Measurements from ENCODE around the gene NOP9. TPM values are rescaled to one million over a fixed set of nuclear protein-coding genes. Genes with fewer than 3 reads are reported as not detected.

NOP9 gene
- total and polyA plus RNA-seq, 9 of the 15 experiments (the other 6 are each of a cell fraction or from before 2014, with no cell fraction given) = 1.0 to 27.9 (median 15.1) TPM

DNA sequence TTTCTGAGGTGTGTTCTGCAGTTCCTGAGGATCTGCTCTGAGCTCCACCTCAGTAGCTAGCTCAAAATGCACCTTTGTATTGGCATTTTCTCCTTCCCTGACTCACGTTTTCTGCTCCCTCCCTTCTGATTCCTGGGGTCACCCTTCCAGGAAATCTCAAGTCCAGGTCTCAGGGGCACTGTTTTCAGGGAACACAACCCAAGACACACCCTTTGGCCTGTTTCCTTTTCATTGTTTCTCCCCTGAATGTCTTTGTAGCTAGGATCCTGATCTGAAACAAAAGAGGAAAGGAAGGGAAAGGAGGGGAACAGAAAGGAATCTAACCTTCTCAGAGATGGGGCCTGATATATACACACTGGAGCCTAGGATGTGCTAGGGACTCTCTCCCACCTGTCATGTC lies 47.5 kb downstream of the NOP9 start (continued):
- no peak for TF ChIP-seq SRF (CRISPR knock-in tag; IDR thresholded peaks at IDR 0.05)
- no peak for TF ChIP-seq ZNF75A (CRISPR knock-in tag; IDR thresholded peaks at IDR 0.05)
- no peak for TF ChIP-seq CBX3 (IDR thresholded peaks at IDR 0.05; ENCODE audit: borderline replicate concordance in 1 of 2, low read length in 2 of 2)
- no peak for TF ChIP-seq KDM5B (IDR thresholded peaks at IDR 0.05; ENCODE audit: insufficient replicate concordance, low read depth, low read length)
- no peak for TF ChIP-seq ZNF224 (CRISPR knock-in tag; IDR thresholded peaks at IDR 0.05)

DNA sequence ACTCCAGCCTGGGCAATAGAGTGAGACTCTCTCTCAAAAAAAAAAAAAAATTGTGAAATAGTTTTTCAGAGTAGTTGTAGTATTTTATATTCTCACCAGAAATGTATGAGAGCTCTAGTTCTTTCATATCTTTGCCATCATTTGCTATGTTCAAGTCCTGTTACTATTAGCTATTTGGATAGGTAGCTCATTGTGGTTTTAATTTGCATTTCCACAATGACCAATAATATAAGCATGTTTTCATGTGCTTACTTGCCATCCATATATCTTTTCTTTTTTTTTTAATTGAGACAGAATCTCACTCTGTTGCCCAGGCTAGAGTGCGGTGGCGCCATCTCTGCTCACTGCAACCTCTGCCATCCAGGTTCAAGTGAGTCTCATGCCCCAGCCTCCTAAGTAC lies 48.5 kb downstream of the NOP9 start:
- POLR2A ChIA-PET = interaction anchor here (0.8 kb wide), 1 partner anchor 10 kb away, joined by 4 read pairs; no protein-coding TSS in a partner anchor

More for the DNA sequence above, 48.5 kb downstream of the NOP9 start:
- FAIRE-seq = no peak
- in situ Hi-C loops (cut with MboI) = loop anchor here (25.0 kb wide), 1 partner anchor 339 kb away; no protein-coding TSS in a partner anchor
- Histone ChIP-seq H2AFZ (ENCODE audit: low read depth, low read length) (no peak overlapping the region), H4K20me1 (replicated peaks; ENCODE audit: control insufficient read depth, insufficient read depth, low read length) (no peaks in the 10 kb centered on the region), H3K36me3 (ENCODE audit: control insufficient read depth, insufficient read depth, low read length) (no peaks in the 10 kb centered on the region), H3K4me2 (ENCODE audit: insufficient read depth, low read length) (no peak overlapping the region), H3K9me3 (replicated peaks; ENCODE audit: control insufficient read depth, insufficient read depth, low read depth, low read length) (no peaks in the 10 kb centered on the region), H3K27ac (ENCODE audit: extremely low read depth, low read depth, low read length) (no peak overlapping the region), H3K4me1 (replicated peaks in 1 of 2; ENCODE audit: control insufficient read depth in 2 of 2, insufficient read depth in 2 of 2, low read length in 2 of 2) (peaks cover 0 to 10% of the 10 kb centered on the region in 2 experiments; a peak in 3 of 5 replicates), H3K79me2 (ENCODE audit: control insufficient read depth, insufficient read depth, low read length) (no peaks in the 10 kb centered on the region), H3K9ac (ENCODE audit: insufficient read depth in 1 of 2, low read depth in 2 of 2, low read length in 2 of 2) (no peak overlapping the region), H3K4me3 (no peak overlapping the region), H3K27me3 (ENCODE audit: control insufficient read depth in 2 of 2, insufficient read depth in 2 of 2, low read length in 2 of 2) (no peaks in the 10 kb centered on the region; a peak in 1 of 5 replicates), H3K9me1 (ENCODE audit: control insufficient read depth, insufficient read depth, low read length) (no peaks in the 10 kb centered on the region)
- TF ChIP-seq SIN3B (IDR thresholded peaks at IDR 0.05; ENCODE audit: low read depth) (no peak), CREBBP (IDR thresholded peaks at IDR 0.05; ENCODE audit: low read depth, low read length) (no peak), PHF20 (IDR thresholded peaks at IDR 0.05; ENCODE audit: partially characterized antibody) (no peak), ZNF76 (CRISPR knock-in tag; IDR thresholded peaks at IDR 0.05; ENCODE audit: borderline replicate concordance) (no peak), ZNF224 (CRISPR knock-in tag; IDR thresholded peaks at IDR 0.05) (no peak), ZNF507 (tag; conservative IDR thresholded peaks at IDR 0.05) (no peak), MTF1 (CRISPR knock-in tag; IDR thresholded peaks at IDR 0.05; ENCODE audit: borderline replicate concordance) (no peak), SMAD1 (IDR thresholded peaks at IDR 0.05; ENCODE audit: low read depth, low read length, partially characterized antibody) (no peak), MYNN (IDR thresholded peaks at IDR 0.05) (no peak), MYNN (CRISPR knock-in tag; IDR thresholded peaks at IDR 0.05) (no peak), HSF4 (CRISPR knock-in tag; IDR thresholded peaks at IDR 0.05; ENCODE audit: borderline replicate concordance) (no peak)
- TF ChIP-seq, protein P1, sequence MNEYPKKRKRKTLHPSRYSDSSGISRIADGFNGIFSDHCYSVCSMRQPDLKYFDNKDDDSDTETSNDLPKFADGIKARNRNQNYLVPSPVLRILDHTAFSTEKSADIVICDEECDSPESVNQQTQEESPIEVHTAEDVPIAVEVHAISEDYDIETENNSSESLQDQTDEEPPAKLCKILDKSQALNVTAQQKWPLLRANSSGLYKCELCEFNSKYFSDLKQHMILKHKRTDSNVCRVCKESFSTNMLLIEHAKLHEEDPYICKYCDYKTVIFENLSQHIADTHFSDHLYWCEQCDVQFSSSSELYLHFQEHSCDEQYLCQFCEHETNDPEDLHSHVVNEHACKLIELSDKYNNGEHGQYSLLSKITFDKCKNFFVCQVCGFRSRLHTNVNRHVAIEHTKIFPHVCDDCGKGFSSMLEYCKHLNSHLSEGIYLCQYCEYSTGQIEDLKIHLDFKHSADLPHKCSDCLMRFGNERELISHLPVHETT (CRISPR knock-in tag; conservative IDR thresholded peaks at IDR 0.05 in 1 of 2, IDR thresholded peaks at IDR 0.05 in 1 of 2) = no peak
- ATAC-seq = no peak
- DNase-seq (ENCODE audit: extremely low read depth in 1 of 4, low spot score in 3 of 4) = no peak
- 93% methylated on average over 2 of the region's 2 CpGs for WGBS (ENCODE audit: insufficient coverage, low coverage, missing lambda C conversion rate)
- CTCF ChIA-PET (ENCODE audit: low intra/inter-chr PET ratio) = no interaction called here
- intact Hi-C loops (cut with micrococcal nuclease) = no loop called here
- no TSS peak for BruUV-seq (replicated peaks)
